GM18858 (cell line): ENCODE data around the gene MRPL24.
"Not testable (repeated sequence)": the region's sequence is repeated elsewhere in the genome, so short reads cannot be mapped to it uniquely, and the experiment has no call there.

ENCODE experiments used
- ATAC-seq: cut with Tn5 transposase; IDR thresholded peaks from one replicate; pipeline ENCODE4 v1.9.1; 2021; ENCODE audit not compliant: unreplicated experiment

MRPL24 gene

GRCh38 chr1:156760092-156760795, 19.4 kb upstream of the MRPL24 start:
- ATAC-seq = no peak

DNA sequence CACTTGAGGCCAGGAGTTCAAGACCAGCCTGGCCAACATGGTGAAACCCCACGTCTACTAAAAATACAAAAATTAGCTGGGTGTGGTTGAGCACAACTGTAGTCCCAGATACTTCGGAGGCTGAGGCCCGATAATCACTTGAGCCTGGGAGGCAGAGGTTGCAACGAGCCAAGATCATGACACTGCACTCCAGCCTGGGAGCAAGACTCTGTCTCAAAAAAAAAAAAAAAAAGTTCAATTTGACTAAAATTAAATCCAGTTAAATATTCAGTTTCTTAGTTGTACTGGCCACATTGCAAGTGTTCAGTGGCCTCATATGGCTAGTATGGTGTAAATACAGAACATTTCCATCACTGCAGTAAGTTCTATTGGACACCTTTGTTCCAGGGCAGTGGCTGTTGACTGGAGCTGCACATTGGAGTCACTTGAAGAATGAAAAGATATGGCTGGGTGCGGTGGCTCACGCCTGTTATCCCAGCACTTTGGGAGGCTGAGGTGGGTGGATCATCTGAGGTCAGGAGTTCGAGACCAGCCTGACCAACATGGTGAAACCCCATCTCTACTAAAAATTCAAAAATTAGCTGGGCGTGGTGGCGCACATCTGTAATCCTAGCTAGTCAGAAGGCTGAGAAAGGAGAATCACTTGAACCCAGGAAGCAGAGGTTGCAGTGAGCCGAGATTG, 16.8 kb upstream of the MRPL24 start:
- ATAC-seq = not testable (repeated sequence)

DNA sequence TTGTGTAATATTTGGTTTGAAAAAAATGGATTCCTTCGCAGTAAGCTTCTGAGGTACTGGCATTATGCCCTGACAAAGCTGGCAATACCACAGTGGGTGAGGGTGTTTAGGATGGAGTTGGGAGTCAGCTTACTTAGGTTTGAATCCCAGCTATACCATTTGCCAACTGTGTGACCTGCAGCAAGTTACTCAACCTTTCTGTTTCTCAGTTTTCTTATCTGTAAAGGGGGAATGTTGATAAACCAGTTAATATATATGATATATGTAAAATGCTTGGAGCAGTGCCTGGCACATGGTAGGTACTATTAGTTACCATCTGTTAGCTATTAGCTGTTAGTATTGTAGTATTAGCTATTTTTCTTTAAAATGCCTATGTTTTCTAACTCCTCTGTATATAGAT, 15.5 kb upstream of the MRPL24 start:
- no peak for ATAC-seq

DNA sequence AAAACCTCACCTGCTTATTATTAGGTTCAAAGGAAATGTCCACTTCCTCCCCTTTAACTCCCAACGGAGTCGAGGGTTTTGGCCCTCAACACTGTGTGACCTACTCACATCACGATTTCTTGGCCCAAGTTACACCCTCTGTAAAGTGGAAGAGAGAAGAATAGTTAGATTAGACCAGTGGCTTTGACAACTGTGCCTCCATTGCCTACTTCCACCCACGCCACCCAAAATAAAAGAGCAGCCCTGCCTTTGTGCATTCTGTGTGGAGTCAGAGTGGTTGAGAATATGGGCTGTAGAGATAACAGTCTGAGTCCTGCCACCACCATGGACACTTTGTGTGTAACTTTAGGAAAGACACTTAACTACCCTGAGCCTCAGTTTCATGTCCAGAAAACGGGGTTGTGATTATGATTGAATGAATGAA, 14.7 kb upstream of the MRPL24 start:
- ATAC-seq = no peak

DNA sequence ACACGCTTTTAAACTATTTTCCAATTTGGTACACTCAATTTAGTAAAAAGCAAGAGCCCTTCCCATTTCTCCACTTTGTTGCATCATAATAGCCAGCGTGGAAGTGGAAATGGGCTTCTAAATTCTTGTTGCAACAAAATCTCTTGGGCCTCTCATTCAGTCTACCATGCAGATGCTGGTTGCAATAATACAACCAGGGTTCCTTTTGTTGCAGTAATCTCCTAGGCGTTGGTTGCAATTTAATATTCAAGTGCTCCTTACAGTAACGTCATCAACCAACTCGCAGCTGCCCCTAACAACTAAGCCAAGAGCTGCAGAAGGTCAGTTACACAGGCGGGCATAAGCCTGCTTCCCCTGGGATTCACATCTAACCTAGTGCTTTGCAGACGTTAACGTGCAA, 13.3 kb upstream of the MRPL24 start:
- no peak for ATAC-seq

GRCh38 chr1:156752843-156753482, 12.1 kb upstream of the MRPL24 start:
- no peak for ATAC-seq

DNA sequence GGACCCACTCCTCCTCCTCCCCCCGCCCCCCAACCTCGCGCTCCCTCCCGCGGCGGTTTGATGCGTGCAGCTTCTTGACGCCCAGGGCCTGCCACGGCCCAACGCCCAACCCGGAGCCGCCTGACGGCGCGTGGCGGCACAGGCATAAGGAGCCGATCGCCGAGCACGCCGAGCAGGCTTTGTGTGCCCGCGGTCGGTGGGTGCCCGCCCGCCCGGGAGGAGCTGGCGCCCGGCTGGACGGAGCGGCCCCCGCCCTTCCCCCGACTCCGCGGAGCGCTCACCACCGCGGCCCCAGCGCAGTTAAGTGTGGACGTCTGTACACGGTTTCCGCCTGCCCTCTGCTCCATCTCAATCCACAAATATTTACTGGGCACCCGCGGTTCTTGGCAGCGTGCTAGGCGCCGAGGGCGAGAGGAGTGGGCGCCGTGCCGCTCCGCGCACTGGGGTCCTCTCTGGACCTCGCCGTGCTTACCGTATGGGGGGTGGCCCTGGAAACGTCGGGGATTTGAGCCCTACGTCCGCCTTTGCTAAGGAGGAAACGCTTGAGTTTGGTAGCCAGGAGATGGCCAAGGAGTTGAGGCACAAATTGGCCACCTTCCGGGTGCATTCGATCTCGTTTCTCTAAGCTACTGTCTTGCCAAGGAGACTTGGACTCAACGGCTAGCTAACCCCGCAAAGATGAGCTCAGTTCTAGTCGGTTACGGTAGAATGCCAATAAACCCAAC, 11.0 kb upstream of the MRPL24 start:
- ATAC-seq = peak; percentile 51

DNA sequence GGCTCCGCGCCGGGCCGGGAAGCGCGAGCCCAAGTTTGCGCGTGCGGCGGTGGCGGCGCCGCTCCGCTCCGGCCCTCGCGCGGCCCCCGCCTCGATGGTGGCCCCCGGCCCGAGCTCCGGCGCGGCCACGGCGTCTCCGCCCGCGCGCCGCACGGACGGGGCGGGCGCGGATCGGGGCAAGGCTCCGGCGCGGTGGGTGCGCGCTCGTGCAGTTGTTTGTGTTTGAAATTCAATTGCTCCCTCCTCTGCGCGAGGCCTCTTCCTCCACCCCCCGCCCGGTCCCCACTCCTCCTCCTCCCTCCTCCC, 10.5 kb upstream of the MRPL24 start, which contains the start of gene HDGF:
TSS of gene HDGF (minus strand) at position 225 of the 306 bp plus-strand sequence. CDS start 246 bp downstream, outside the sequence.
- ATAC-seq = no peak

DNA sequence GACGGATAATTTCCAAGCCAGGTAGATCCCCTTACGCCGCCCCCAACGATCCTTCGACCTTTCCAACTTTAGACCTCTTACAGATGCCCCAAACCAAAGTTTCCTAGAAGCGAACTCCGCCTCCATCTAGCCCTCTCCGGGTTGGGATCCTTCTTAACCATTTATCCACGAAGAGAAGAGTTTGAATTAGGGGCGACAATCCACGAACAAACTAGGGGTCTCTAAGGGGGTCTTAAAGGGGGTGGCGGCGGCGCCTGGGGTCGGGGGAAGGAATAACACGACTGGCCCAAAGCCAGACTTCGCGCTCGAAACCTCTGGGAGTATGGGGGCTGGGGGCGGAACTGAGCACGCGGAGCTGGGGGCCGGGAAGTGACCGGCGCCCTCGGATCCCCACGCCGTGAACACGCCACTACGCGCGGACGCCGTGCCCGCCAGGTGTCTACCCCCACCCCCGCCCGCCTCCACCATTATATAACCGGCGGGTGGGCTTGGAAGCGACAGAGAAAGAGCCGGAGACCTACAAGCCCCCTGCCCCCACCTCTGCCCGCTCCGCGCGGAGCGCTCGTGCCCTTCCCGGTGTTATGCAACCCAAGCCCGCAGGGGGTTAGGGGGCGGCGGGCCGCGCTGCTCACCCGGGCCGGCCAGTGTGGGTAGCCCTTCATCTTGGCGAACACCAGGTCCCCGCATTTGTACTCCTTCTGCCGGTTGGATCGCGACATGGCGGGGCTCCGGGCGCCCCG, 10.0 kb upstream of the MRPL24 start:
- ATAC-seq = peak; percentile 8

GRCh38 chr1:156750191-156750672, 9.3 kb upstream of the MRPL24 start:
- no peak for ATAC-seq

DNA sequence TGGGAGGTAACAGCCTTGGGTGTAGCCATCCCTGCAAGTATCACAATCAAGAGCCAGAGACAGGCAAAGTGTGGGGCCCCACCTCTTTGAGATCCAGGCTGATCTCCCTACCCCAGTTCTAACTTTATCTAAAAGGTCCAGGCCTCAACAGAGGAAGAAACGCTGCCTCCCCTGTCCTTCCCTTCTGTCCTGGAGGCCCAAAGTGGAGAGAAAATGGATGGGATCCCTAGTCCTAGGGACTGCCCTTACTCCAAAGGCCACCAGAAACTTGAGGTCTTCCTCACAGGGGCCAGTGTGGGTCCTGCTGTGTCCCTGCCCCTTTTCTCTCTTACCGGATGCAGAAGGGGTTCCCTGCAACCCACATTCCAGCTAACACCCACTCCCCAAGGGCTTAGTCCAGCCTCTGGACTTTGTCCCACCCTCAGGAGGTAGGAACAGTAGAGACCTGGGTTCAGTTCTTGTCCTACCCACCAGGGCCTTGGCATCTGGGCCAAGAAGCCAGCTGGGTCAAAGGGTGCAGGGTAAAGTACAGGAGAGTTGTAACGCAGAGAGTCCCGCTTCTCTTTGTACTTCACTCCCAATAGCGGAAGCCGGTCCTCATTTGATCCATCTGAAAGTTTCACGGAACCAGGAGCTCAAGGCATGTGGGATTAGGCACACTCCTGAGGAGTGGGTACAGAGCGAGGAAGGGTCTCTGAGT, 8.7 kb upstream of the MRPL24 start:
- no peak for ATAC-seq

DNA sequence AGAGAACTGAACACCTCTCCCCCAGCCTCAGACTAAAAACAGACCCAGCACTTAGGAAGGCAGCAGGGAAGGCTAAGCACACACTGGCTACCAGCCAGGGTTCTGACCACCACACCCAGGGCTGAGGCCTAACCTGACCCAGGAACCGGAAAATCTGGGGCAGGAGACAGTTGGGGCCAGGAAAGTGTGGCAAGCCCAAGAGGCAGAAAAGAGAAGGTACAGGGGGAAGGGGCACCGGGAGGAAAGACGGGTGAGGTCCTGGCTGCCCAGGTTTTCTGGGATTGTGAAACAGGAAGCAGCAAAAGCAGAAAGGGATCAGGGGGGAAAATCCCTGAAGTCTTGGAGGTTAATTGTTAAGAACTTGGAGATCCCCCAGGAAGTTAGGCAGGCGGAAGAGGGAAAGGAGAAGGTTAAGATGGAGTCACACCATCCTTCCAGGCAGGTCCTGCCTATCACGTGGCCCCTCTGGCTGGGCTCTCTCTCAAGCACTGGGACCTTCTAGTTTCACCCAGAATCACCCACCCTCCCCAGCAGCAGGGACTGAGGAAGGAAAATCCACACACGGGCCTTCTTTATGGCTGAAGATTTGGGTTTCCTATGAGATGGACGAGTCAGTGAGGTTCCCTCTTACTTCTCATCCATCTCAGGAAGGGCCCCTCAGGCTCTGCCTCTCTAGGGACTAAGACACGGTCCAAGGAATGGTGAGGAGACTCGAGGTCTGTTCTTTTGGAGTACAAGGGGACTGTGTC, 8.0 kb upstream of the MRPL24 start:
- no peak for ATAC-seq

- ATAC-seq = no peak
These were observed 7.1 kb upstream of the MRPL24 start for GRCh38 chr1:156747742-156748669.

DNA sequence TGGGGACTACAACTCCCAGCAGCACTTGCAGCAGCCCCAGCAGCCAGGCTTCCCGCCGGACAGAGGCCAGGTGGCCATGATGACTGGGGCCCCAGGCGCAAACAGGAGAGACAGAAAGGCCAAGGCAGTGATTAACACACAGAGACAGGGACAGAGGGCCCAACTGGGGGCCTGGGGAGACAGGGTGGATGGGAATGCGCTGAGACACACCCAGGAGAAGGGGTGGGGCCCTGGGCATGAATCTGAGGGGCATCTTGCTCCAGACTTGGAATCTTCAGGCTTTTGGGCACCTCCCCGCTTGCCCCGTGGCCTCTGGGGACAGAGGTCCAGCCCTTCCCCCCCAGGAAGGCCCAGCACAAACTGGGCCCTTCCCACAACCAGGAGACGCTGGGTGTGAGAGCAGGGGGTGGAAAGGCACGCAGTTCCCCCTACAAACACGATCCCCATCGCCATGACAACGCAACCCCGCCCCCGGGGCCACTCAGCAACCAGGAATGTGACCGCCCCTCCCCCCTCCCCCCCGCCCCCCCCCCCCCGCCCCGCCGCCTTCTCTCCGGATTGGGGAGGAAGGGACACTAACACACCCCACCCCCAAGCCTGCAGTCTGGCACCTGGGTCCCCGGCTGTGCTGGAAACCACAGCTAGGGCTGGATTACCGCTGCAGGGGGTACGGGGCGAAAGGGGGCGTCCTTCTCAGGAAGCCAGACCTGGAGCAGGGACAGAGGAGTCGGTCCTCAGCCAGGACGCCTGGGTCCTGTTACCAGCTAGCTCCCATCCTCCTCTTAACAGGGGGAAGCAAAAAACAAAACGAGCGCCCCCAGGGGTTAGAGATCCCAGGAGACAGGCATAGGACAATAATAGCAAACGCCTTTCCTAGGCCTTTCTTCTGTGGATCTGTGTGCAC, 6.1 kb upstream of the MRPL24 start:
- no peak for ATAC-seq

DNA sequence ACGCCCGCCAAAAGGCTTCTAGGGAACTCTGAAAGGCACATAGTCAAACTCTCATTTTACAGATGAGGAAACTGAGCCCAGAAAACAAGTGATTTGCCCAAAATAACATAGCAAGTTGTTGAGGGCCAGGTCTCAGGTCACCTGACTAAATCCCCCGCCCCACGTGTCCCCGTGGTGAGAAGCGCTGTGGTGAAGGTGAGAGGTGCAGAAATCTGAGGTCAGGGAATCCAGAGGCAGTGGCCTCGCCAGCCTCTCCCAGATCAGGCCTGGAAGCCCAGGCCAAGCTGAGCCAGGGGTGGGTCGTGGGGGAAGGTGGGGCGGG, 5.5 kb upstream of the MRPL24 start:
- ATAC-seq = no peak

- no peak for ATAC-seq
These were observed 5.0 kb upstream of the MRPL24 start for GRCh38 chr1:156745881-156746280.

GRCh38 chr1:156744786-156745419, 4.0 kb upstream of the MRPL24 start:
- no peak for ATAC-seq
